Measurements from ENCODE around the gene LMBRD2. TPM values are rescaled to one million over a fixed set of nuclear protein-coding genes. Genes with fewer than 3 reads are reported as not detected.

Gene LMBRD2
- total and polyA plus RNA-seq, 2 donors, result 4.3 to 12.4 TPM

DNA sequence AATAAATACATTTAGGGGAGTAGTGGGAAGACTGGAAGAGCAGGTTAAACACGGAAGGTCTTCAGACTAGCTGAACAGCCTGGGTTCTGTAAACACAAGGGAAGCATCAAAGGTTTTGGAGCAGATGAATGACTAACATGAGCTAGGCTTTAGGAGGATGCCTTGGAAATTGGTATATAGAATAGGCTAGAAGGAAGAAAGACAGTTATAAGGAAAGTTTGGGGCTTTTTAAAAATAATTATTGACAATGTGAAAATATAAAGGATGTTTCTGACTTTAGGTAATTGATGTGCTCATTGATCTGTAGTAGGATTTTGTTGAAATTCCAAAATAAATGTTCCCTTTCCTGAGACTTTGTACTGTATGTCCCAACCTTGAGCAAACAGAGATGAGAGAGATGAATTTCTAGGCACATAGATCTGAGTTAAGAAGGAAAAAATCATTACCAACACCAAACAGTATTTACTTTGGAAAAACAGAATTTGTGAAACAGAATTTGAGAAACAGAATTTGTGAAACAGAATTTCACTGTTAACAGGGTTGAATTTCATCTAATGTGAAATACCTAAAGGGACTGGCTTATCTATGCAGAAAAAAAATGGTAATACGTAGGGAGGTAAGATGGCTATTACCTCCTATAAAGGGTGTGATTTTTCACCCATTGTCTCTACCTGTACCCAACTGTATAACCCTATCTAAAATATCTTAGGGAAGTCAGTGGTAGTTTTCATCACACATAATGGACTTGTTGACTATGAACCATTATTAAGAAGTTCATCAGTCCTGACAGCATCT lies 29.1 kb upstream of the LMBRD2 start:
- Histone ChIP-seq H3K27ac (ENCODE audit: low read depth in 1 of 2, low read length in 1 of 2) (no peak overlapping the region), H3K4me3 (ENCODE audit: low read length in 2 of 2) (no peak overlapping the region), H3K36me3 (ENCODE audit: control insufficient read depth in 2 of 2, insufficient read depth in 2 of 2, low read length in 1 of 2) (peaks cover 16 to 47% of the 10 kb centered on the region in 2 donors), H3K9me3 (ENCODE audit: control insufficient read depth in 2 of 2, insufficient read depth in 1 of 2, low read length in 1 of 2) (no peaks in the 10 kb centered on the region), H3K27me3 (ENCODE audit: control insufficient read depth in 2 of 2, insufficient read depth in 1 of 2, low read length in 1 of 2) (no peaks in the 10 kb centered on the region), H3K4me1 (ENCODE audit: control insufficient read depth in 2 of 2, insufficient read depth in 2 of 2, low read length in 2 of 2) (no peaks in the 10 kb centered on the region)
- DNase-seq (ENCODE audit: low read depth in 6 of 9, low spot score in 9 of 9), result no peak
- WGBS, result 99% methylated on average over 2 of the region's 2 CpGs

DNA sequence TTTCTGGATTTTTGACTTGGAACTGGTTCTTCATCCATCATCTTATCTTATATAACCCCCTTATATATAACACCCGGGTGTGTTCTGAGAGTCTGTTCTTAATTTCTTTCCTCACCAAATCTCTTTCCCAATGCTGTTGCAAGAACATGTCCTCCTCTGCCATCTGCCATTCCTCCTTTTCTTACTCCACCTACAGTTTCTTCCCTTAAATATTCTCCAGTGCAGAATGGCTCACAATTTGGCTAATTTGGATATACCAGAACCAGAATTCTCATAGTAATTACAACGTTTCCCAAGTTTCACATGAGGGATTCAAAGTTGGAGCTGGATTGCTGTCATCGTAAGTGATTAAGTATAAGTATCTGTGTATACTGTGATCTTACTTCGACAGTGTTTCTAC lies 28.3 kb upstream of the LMBRD2 start:
- peaks cover 16 to 52% of the 10 kb centered on the region in 2 donors for H3K36me3 ChIP-seq (ENCODE audit: control insufficient read depth in 2 of 2, insufficient read depth in 2 of 2, low read length in 1 of 2)
- WGBS, result 97% methylated on average over 4 of the region's 4 CpGs

DNA sequence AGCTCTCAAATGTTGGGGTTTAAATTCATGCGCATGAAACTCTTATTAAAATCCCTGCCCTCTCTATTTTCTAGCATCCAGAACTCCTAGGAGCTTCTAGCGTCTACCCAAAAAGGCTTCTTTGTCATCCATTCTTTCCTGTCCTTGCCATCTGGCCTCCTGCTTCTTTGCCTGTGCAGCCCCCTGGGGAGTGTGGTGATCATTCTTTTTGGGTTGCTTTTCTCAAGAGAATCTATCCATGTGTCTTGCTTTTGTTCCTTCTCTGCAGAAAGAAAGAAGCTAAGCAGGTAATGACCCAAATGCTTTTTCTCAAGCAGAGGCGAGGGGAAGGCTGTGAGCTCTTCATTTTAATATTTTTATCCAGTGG lies 26.8 kb upstream of the LMBRD2 start:
- no peaks in the 10 kb centered on the region for H3K27me3 ChIP-seq (ENCODE audit: control insufficient read depth in 2 of 2, insufficient read depth in 1 of 2, low read length in 1 of 2)
- 99% methylated on average over 3 of the region's 3 CpGs for WGBS
- no peak overlapping the region for H3K27ac ChIP-seq (ENCODE audit: low read depth in 1 of 2, low read length in 1 of 2)
- H3K4me3 ChIP-seq (ENCODE audit: low read length in 2 of 2), result no peak overlapping the region
- peaks cover 26 to 66% of the 10 kb centered on the region in 2 donors for H3K36me3 ChIP-seq (ENCODE audit: control insufficient read depth in 2 of 2, insufficient read depth in 2 of 2, low read length in 1 of 2)
- no peaks in the 10 kb centered on the region for H3K9me3 ChIP-seq (ENCODE audit: control insufficient read depth in 2 of 2, insufficient read depth in 1 of 2, low read length in 1 of 2)
- no peaks in the 10 kb centered on the region for H3K4me1 ChIP-seq (ENCODE audit: control insufficient read depth in 2 of 2, insufficient read depth in 2 of 2, low read length in 2 of 2)
- no peak for DNase-seq (ENCODE audit: low read depth in 6 of 9, low spot score in 9 of 9)

More for the DNA sequence above, 28.3 kb upstream of the LMBRD2 start:
- Histone ChIP-seq H3K4me3 (ENCODE audit: low read length in 2 of 2) (no peak overlapping the region), H3K4me1 (ENCODE audit: control insufficient read depth in 2 of 2, insufficient read depth in 2 of 2, low read length in 2 of 2) (no peaks in the 10 kb centered on the region), H3K27me3 (ENCODE audit: control insufficient read depth in 2 of 2, insufficient read depth in 1 of 2, low read length in 1 of 2) (no peaks in the 10 kb centered on the region), H3K27ac (ENCODE audit: low read depth in 1 of 2, low read length in 1 of 2) (no peak overlapping the region), H3K9me3 (ENCODE audit: control insufficient read depth in 2 of 2, insufficient read depth in 1 of 2, low read length in 1 of 2) (no peaks in the 10 kb centered on the region)
- DNase-seq (ENCODE audit: low read depth in 6 of 9, low spot score in 9 of 9), result no peak

DNA sequence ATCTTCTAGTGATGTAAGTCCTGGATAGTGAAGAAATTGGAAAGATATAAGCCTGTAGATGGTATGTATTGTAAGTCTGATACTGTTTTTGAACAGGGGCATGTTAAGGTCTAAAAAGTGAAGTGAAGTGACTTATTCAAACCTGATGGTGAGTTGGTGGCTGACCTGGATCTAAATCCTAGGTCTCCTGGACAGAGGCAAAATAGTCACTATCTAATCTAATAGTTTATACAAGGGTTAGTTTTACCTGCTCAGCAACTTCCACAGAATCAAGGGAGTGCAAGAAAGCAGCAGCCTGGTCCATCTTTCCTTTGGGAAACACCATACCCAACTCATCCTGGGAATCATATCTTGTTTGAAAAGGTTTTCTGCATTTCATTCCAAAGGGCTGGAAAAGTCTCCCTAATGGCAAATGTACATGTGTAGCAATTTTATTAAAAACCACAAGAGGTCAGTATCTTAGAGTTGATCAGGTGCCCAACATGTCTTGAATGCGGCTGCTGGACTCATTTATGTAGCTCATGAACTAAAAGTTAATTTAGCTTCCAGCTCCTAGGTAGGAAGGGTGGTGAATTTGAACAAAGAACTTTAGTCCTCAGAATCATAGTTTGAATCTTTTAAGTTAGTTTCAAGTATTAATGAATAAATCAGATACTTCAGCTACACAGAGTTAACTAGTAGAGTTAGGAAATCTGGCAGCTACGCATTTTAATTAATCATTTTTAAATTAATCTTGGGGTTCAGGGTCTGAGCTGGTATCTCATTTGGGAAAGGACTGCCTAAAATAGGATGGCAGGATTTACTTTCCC lies 26.2 kb upstream of the LMBRD2 start:
- no peak for DNase-seq (ENCODE audit: low read depth in 6 of 9, low spot score in 9 of 9)
- Histone ChIP-seq H3K4me3 (ENCODE audit: low read length in 2 of 2) (no peak overlapping the region), H3K4me1 (ENCODE audit: control insufficient read depth in 2 of 2, insufficient read depth in 2 of 2, low read length in 2 of 2) (no peaks in the 10 kb centered on the region), H3K27ac (ENCODE audit: low read depth in 1 of 2, low read length in 1 of 2) (no peak overlapping the region), H3K36me3 (ENCODE audit: control insufficient read depth in 2 of 2, insufficient read depth in 2 of 2, low read length in 1 of 2) (peaks cover 29 to 71% of the 10 kb centered on the region in 2 donors), H3K9me3 (ENCODE audit: control insufficient read depth in 2 of 2, insufficient read depth in 1 of 2, low read length in 1 of 2) (no peaks in the 10 kb centered on the region), H3K27me3 (ENCODE audit: control insufficient read depth in 2 of 2, insufficient read depth in 1 of 2, low read length in 1 of 2) (no peaks in the 10 kb centered on the region)
- 98% methylated on average over 2 of the region's 2 CpGs for WGBS

DNA sequence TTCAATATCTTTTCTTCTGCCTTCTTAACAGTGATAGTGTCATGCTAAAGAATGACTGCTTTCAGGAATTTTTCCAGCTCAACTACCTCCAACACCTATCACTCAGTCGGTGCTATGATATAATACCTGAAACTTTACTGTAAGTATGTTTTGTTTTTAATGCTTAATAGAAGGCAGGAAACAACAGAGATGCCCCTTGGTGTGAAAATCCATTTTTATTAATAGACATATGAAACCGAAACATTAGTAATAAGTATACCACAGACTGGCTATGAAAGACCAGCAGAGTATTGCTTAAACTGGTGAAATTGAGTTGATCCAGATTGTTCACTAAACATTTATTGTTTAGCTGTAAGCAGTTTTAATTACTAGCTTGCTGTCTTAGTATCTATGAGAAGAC lies 25.5 kb upstream of the LMBRD2 start:
- 95% methylated on average over 2 of the region's 2 CpGs for WGBS
- no peak overlapping the region for H3K4me3 ChIP-seq (ENCODE audit: low read length in 2 of 2)
- no peaks in the 10 kb centered on the region for H3K4me1 ChIP-seq (ENCODE audit: control insufficient read depth in 2 of 2, insufficient read depth in 2 of 2, low read length in 2 of 2)
- DNase-seq (ENCODE audit: low read depth in 6 of 9, low spot score in 9 of 9), result no peak
- H3K36me3 ChIP-seq (ENCODE audit: control insufficient read depth in 2 of 2, insufficient read depth in 2 of 2, low read length in 1 of 2), result peaks cover 29 to 79% of the 10 kb centered on the region in 2 donors
- H3K27ac ChIP-seq (ENCODE audit: low read depth in 1 of 2, low read length in 1 of 2), result no peak overlapping the region
- H3K27me3 ChIP-seq (ENCODE audit: control insufficient read depth in 2 of 2, insufficient read depth in 1 of 2, low read length in 1 of 2), result no peaks in the 10 kb centered on the region
- H3K9me3 ChIP-seq (ENCODE audit: control insufficient read depth in 2 of 2, insufficient read depth in 1 of 2, low read length in 1 of 2), result no peaks in the 10 kb centered on the region

DNA sequence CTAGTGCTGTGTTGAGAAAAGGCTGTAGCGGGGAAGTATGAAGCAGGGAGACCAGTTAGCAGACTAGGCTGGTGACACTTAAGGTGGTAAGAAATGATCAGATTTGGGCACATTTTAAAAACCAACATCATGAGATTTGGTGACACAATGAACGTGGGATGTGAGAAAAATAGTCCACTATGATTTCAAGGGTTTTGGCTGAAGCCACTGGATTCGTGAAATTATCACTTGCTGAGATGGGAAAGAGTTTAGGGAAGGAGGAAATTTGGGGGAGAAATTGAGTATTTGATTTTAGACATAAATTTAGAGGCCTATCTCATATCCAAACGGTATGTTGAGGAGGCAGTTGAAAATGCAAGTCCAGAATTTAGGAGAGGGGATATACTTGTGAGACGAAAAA lies 23.4 kb upstream of the LMBRD2 start:
- Histone ChIP-seq H3K4me1 (ENCODE audit: control insufficient read depth in 2 of 2, insufficient read depth in 2 of 2, low read length in 2 of 2) (no peaks in the 10 kb centered on the region), H3K4me3 (ENCODE audit: low read length in 2 of 2) (no peak overlapping the region), H3K36me3 (ENCODE audit: control insufficient read depth in 2 of 2, insufficient read depth in 2 of 2, low read length in 1 of 2) (peaks cover 38 to 82% of the 10 kb centered on the region in 2 donors), H3K9me3 (ENCODE audit: control insufficient read depth in 2 of 2, insufficient read depth in 1 of 2, low read length in 1 of 2) (no peaks in the 10 kb centered on the region), H3K27ac (ENCODE audit: low read depth in 1 of 2, low read length in 1 of 2) (no peak overlapping the region), H3K27me3 (ENCODE audit: control insufficient read depth in 2 of 2, insufficient read depth in 1 of 2, low read length in 1 of 2) (no peaks in the 10 kb centered on the region)
- no peak for DNase-seq (ENCODE audit: low read depth in 6 of 9, low spot score in 9 of 9)
- 97% methylated on average over 5 of the region's 5 CpGs for WGBS

DNA sequence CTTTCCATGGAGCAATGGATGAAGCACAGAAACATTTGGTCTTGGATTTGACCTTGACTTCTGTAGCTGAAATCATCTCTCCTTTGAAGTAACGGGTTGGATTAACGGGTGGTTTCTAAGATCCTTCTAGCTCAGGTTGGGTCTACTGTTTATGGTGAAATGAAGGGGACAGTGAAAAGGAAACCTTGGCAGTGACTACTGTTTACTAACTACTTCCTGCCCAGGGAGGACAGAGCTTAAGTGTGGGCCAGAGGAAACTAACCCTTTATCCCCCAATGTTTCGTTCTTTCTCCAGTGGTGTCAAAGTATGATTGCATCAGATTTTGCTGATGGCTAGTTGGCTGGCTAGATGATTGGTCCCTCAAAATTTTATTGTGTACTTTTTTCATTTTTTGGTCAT lies 22.4 kb upstream of the LMBRD2 start:
- no peaks in the 10 kb centered on the region for H3K9me3 ChIP-seq (ENCODE audit: control insufficient read depth in 2 of 2, insufficient read depth in 1 of 2, low read length in 1 of 2)

DNA sequence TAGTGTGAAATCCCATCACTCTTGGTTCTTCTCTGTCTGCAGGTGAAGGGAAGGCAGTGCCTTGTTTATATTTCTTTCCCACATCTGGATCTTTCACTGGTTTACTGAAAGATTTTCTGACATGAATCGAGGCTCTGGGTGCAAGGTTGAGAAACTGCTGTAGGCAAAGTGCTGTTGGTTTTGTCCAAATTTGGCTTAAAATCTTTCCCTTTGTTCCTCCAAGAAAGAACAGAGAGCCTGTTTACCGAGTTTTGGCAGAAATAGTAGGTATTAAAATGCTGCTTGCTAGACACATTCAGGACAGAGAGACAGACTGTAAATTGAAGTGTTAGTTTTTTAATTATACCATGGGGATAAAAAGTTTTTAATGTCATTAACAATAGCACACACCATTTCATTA lies 21.7 kb upstream of the LMBRD2 start:
- H3K4me1 ChIP-seq (ENCODE audit: control insufficient read depth in 2 of 2, insufficient read depth in 2 of 2, low read length in 2 of 2), result no peaks in the 10 kb centered on the region
- peaks cover 40 to 77% of the 10 kb centered on the region in 2 donors for H3K36me3 ChIP-seq (ENCODE audit: control insufficient read depth in 2 of 2, insufficient read depth in 2 of 2, low read length in 1 of 2)
- H3K27ac ChIP-seq (ENCODE audit: low read depth in 1 of 2, low read length in 1 of 2), result no peak overlapping the region
- no peak overlapping the region for H3K4me3 ChIP-seq (ENCODE audit: low read length in 2 of 2)
- DNase-seq (ENCODE audit: low read depth in 6 of 9, low spot score in 9 of 9), result no peak
- 96% methylated on average over 2 of the region's 2 CpGs for WGBS
- H3K27me3 ChIP-seq (ENCODE audit: control insufficient read depth in 2 of 2, insufficient read depth in 1 of 2, low read length in 1 of 2), result no peaks in the 10 kb centered on the region
- no peaks in the 10 kb centered on the region for H3K9me3 ChIP-seq (ENCODE audit: control insufficient read depth in 2 of 2, insufficient read depth in 1 of 2, low read length in 1 of 2)

More for the DNA sequence above, 22.4 kb upstream of the LMBRD2 start:
- Histone ChIP-seq H3K4me3 (ENCODE audit: low read length in 2 of 2) (no peak overlapping the region), H3K27me3 (ENCODE audit: control insufficient read depth in 2 of 2, insufficient read depth in 1 of 2, low read length in 1 of 2) (no peaks in the 10 kb centered on the region), H3K36me3 (ENCODE audit: control insufficient read depth in 2 of 2, insufficient read depth in 2 of 2, low read length in 1 of 2) (peaks cover 41 to 77% of the 10 kb centered on the region in 2 donors), H3K27ac (ENCODE audit: low read depth in 1 of 2, low read length in 1 of 2) (no peak overlapping the region), H3K4me1 (ENCODE audit: control insufficient read depth in 2 of 2, insufficient read depth in 2 of 2, low read length in 2 of 2) (no peaks in the 10 kb centered on the region)
- WGBS, result over 99% methylated on average over 3 of the region's 3 CpGs
- DNase-seq (ENCODE audit: low read depth in 6 of 9, low spot score in 9 of 9), result no peak

DNA sequence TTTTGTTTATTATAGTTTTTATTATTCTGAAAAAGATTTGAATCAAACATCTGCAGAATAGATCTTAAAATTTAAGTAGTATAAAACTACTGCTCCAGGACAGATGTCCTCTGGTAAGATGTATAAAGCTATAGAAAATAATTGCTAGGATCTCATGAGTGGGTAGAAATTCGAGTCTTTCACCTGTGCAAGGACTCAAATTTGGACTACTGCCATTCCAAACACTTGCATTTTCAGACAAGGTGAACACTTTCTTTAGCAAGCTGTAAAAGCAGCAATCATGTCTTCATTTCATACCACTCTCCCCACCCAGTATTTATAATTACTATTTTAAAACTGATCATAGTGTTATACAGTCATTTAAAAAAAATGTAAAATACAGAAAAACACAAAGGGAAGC lies 20.9 kb upstream of the LMBRD2 start:
- DNase-seq (ENCODE audit: low read depth in 6 of 9, low spot score in 9 of 9), result no peak
- Histone ChIP-seq H3K27me3 (ENCODE audit: control insufficient read depth in 2 of 2, insufficient read depth in 1 of 2, low read length in 1 of 2) (no peaks in the 10 kb centered on the region), H3K36me3 (ENCODE audit: control insufficient read depth in 2 of 2, insufficient read depth in 2 of 2, low read length in 1 of 2) (peaks cover 40 to 77% of the 10 kb centered on the region in 2 donors), H3K27ac (ENCODE audit: low read depth in 1 of 2, low read length in 1 of 2) (no peak overlapping the region), H3K9me3 (ENCODE audit: control insufficient read depth in 2 of 2, insufficient read depth in 1 of 2, low read length in 1 of 2) (no peaks in the 10 kb centered on the region), H3K4me1 (ENCODE audit: control insufficient read depth in 2 of 2, insufficient read depth in 2 of 2, low read length in 2 of 2) (no peaks in the 10 kb centered on the region), H3K4me3 (ENCODE audit: low read length in 2 of 2) (no peak overlapping the region)
- 91% methylated on average over 1 of the region's 1 CpG for WGBS

Measured in thymus (tissue), 11 donors.